SK-N-MC (cell line): ENCODE results near the gene RALGPS1.

Experiments used
- EZH2 ChIP-seq: fragments of 200-600 bp; sonication (generic); IDR thresholded peaks from one replicate; pipeline ENCODE4 v1.6.1; 2017; ENCODE audit warnings: antibody characterized with exemption
- FOXP2 ChIP-seq: optimal IDR thresholded peaks from 2 replicates; pipeline ENCODE3; 2011; ENCODE audit warnings: mild to moderate bottlenecking, moderate library complexity; ENCODE audit not compliant: insufficient read depth; ENCODE audit errors: extremely low read length, control extremely low read depth
- POLR2AphosphoS5 ChIP-seq: IDR thresholded peaks from 2 replicates; pipeline ENCODE4 v1.6.1; 2012; ENCODE audit warnings: mild to moderate bottlenecking, low read depth, low read length, borderline replicate concordance

DNA sequence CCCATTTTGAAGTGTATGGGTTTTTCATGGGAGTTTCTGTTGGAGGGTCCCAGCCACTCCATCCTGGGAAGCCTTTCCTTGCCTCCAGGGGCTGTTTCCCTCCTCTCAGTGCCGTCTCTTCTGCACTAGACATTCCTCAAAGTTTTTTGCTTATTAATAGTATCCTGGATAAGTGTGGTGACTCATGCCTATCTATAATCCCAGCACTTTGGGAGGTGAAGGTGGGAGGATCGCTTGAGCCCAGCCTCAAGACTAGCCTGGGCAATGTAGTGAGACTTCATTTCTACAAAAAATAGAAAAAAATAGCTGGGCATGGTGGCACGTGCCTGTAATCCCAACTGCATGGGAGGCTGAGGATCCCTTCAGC lies 43.1 kb downstream of the RALGPS1 start:
- TF ChIP-seq POLR2AphosphoS5 = no peak
- TF ChIP-seq EZH2 = no peak
- no peak for TF ChIP-seq FOXP2
